ENCODE measurements around the gene SDHAF1. TPM values are rescaled to one million over a fixed set of nuclear protein-coding genes. Genes with fewer than 3 reads are reported as not detected.
"Not testable (repeated sequence)": the region's sequence is repeated elsewhere in the genome, so short reads cannot be mapped to it uniquely, and the experiment has no call there.

Gene SDHAF1
- total RNA-seq, 1 donor from 2014 or later = 4.6 TPM

DNA sequence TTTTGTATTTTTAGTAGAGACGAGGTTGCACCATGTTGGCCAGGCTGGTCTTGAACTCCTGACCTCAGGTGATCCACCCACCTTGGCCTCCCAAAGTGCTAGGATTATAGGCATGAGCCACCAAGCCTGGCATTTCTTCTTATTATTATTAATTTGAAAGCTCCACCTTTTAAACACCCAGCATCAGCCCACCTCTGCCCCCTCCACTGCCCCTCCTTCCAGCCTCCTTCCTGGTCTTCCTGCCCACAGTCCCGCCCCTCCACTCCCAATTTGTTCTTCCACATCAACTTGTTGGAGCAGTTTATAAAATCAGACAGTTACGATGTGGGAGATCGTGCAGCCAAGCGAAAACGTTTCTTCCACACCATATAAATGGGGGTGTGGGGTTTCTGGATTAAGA lies 45.5 kb downstream of the SDHAF1 start:
- H3K9me3 Mint-ChIP-seq = no peaks in the 10 kb centered on the region
- no peaks in the 10 kb centered on the region for H3K9me3 ChIP-seq (ENCODE audit: low read depth)
- H3K4me2 ChIP-seq = no peak overlapping the region
- peaks cover 2% of the 10 kb centered on the region for H3K27me3 Mint-ChIP-seq (ENCODE audit: insufficient read depth, low read depth)
- TF ChIP-seq, protein P1, sequence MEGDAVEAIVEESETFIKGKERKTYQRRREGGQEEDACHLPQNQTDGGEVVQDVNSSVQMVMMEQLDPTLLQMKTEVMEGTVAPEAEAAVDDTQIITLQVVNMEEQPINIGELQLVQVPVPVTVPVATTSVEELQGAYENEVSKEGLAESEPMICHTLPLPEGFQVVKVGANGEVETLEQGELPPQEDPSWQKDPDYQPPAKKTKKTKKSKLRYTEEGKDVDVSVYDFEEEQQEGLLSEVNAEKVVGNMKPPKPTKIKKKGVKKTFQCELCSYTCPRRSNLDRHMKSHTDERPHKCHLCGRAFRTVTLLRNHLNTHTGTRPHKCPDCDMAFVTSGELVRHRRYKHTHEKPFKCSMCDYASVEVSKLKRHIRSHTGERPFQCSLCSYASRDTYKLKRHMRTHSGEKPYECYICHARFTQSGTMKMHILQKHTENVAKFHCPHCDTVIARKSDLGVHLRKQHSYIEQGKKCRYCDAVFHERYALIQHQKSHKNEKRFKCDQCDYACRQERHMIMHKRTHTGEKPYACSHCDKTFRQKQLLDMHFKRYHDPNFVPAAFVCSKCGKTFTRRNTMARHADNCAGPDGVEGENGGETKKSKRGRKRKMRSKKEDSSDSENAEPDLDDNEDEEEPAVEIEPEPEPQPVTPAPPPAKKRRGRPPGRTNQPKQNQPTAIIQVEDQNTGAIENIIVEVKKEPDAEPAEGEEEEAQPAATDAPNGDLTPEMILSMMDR (IDR thresholded peaks at IDR 0.05) = no peak
- TF ChIP-seq EZH2phosphoT487 (IDR thresholded peaks at IDR 0.05) (no peak), EZH2 (IDR thresholded peaks at IDR 0.05) (no peak)
- no peak overlapping the region for H3K4me3 ChIP-seq
- H3K36me3 ChIP-seq = no peaks in the 10 kb centered on the region
- H3K4me1 ChIP-seq = no peaks in the 10 kb centered on the region
- H3K27ac Mint-ChIP-seq = no peak overlapping the region
- no peak overlapping the region for H3K27ac ChIP-seq
- no peak for DNase-seq (ENCODE audit: low spot score)
- no peak overlapping the region for H2AFZ ChIP-seq (replicated peaks)
- H3F3A ChIP-seq (ENCODE audit: low read depth) = no peaks in the 10 kb centered on the region
- H3K4me1 Mint-ChIP-seq = peaks cover 12% of the 10 kb centered on the region
- H3K27me3 ChIP-seq = no peaks in the 10 kb centered on the region
- no peak overlapping the region for H3K4me3 Mint-ChIP-seq
- H3K79me2 ChIP-seq (ENCODE audit: low read depth) = no peaks in the 10 kb centered on the region
- no peaks in the 10 kb centered on the region for H4K20me1 ChIP-seq (ENCODE audit: low read depth)
- peaks cover 5% of the 10 kb centered on the region for H3K36me3 Mint-ChIP-seq
- no peak overlapping the region for H3K9ac ChIP-seq

DNA sequence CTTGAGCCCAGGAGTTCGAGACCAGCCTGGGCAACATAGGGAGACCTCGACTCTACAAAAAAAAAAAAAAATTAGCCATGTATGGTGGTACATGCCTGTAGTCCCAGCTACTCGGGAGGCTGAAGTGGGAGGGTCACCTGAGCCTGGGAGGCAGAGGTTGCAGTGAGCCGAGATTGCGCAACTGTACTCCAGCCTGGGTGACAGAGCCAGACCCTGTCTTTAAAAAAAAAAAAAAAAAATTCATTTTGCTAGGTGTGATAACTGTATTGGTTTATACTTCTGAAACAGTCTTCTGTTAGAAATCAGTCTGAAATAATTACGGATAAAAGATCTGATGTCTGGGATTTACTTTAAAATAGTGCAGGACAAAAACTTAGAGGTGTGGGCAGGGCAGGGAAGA lies 46.1 kb downstream of the SDHAF1 start:
- Mint-ChIP-seq H3K4me3 (peak overlapping the region; percentile 14), H3K4me1 (peaks cover 12% of the 10 kb centered on the region)
- DNase-seq (ENCODE audit: low spot score) = not testable (repeated sequence)

DNA sequence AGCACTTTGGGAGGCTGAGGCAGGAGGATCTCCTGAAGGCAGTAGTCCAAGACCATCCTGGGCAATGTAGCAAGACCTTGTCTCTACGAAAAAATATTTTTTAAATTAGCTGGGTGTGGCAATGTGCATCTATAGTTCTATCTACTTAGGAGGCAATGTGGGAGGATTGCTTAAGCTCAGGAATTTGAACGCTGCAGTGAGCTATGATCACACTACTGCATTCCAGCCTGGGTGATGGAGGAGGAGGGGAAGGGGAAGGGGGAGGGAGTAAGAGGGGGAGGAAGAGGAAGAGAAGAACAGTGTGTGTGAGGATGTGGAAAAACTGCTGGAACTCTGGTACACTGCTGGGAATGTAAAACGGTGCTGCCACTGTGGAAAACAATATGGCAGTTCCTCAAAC lies 46.8 kb downstream of the SDHAF1 start:
- H2AFZ ChIP-seq (replicated peaks) = no peak overlapping the region
- no peaks in the 10 kb centered on the region for H3K9me3 ChIP-seq (ENCODE audit: low read depth)
- Mint-ChIP-seq H3K4me3 (no peak overlapping the region), H3K36me3 (peaks cover 9% of the 10 kb centered on the region), H3K4me1 (peaks cover 12% of the 10 kb centered on the region), H3K27ac (no peak overlapping the region), H3K27me3 (ENCODE audit: insufficient read depth, low read depth) (peaks cover 2% of the 10 kb centered on the region), H3K9me3 (no peaks in the 10 kb centered on the region)
- H3K79me2 ChIP-seq (ENCODE audit: low read depth) = no peaks in the 10 kb centered on the region
- no peaks in the 10 kb centered on the region for H4K20me1 ChIP-seq (ENCODE audit: low read depth)
- no peaks in the 10 kb centered on the region for H3F3A ChIP-seq (ENCODE audit: low read depth)
- no peaks in the 10 kb centered on the region for H3K4me1 ChIP-seq
- no peaks in the 10 kb centered on the region for H3K36me3 ChIP-seq
- no peak for TF ChIP-seq EZH2 (IDR thresholded peaks at IDR 0.05)
- no peak for TF ChIP-seq EZH2phosphoT487 (IDR thresholded peaks at IDR 0.05)
- TF ChIP-seq, protein P1 (IDR thresholded peaks at IDR 0.05) = no peak
- no peak overlapping the region for H3K9ac ChIP-seq
- no peak overlapping the region for H3K4me3 ChIP-seq
- H3K27ac ChIP-seq = no peak overlapping the region
- H3K27me3 ChIP-seq = no peaks in the 10 kb centered on the region
- H3K4me2 ChIP-seq = no peak overlapping the region
- DNase-seq (ENCODE audit: low spot score) = peak; percentile 19

More for the DNA sequence above, 46.1 kb downstream of the SDHAF1 start:
- not testable (repeated sequence) for H3K79me2 ChIP-seq (ENCODE audit: low read depth); H3K4me2 ChIP-seq; H3K27me3 Mint-ChIP-seq (ENCODE audit: insufficient read depth, low read depth); H3K9me3 Mint-ChIP-seq; H3F3A ChIP-seq (ENCODE audit: low read depth); H3K36me3 ChIP-seq; H3K9me3 ChIP-seq (ENCODE audit: low read depth); H3K36me3 Mint-ChIP-seq; H4K20me1 ChIP-seq (ENCODE audit: low read depth); H3K27me3 ChIP-seq; H3K9ac ChIP-seq; H3K27ac ChIP-seq; H3K4me3 ChIP-seq; H3K4me1 ChIP-seq; H2AFZ ChIP-seq (replicated peaks)
- peak overlapping the region; percentile 89 for H3K27ac Mint-ChIP-seq

DNA sequence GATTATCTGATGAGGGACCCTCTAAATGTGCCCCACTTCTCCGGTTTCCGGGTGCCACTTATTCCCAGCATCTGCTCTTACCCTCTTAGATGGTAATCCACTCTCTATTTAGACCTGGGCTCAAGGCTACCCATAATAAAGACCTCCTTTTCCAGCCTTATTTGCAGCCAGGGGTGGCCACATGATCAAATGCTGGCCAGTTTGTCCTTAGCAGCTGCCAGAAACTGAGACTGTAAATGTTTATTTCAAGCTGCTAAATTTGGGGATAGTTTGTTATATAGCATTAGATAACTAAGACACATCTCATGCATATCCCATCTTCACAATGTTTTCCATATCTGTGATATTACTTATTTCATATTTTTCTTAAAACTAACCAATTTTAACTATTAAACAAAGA lies 49.0 kb downstream of the SDHAF1 start:
- Mint-ChIP-seq H3K4me3 (no peak overlapping the region), H3K9me3 (no peaks in the 10 kb centered on the region), H3K4me1 (peaks cover 12% of the 10 kb centered on the region), H3K36me3 (peaks cover 10% of the 10 kb centered on the region), H3K27me3 (ENCODE audit: insufficient read depth, low read depth) (no peaks in the 10 kb centered on the region), H3K27ac (no peak overlapping the region)
- no peak overlapping the region for H3K9ac ChIP-seq
- no peak overlapping the region for H2AFZ ChIP-seq (replicated peaks)
- no peak for TF ChIP-seq EZH2 (IDR thresholded peaks at IDR 0.05)
- TF ChIP-seq EZH2phosphoT487 (IDR thresholded peaks at IDR 0.05) = no peak
- TF ChIP-seq, protein P1 (IDR thresholded peaks at IDR 0.05) = no peak
- DNase-seq (ENCODE audit: low spot score) = no peak
- H4K20me1 ChIP-seq (ENCODE audit: low read depth) = no peaks in the 10 kb centered on the region
- H3K79me2 ChIP-seq (ENCODE audit: low read depth) = no peaks in the 10 kb centered on the region
- H3K4me3 ChIP-seq = no peak overlapping the region
- H3K4me1 ChIP-seq = no peaks in the 10 kb centered on the region
- no peaks in the 10 kb centered on the region for H3K36me3 ChIP-seq
- no peaks in the 10 kb centered on the region for H3F3A ChIP-seq (ENCODE audit: low read depth)
- no peak overlapping the region for H3K4me2 ChIP-seq
- H3K27ac ChIP-seq = no peak overlapping the region
- no peaks in the 10 kb centered on the region for H3K27me3 ChIP-seq
- no peaks in the 10 kb centered on the region for H3K9me3 ChIP-seq (ENCODE audit: low read depth)

Small RNA genes within 50 kb of the gene (small RNA-seq; reads per million reads assigned to genes)
- gene AF038458.1 = not detected

Other genes starting within 250 kb of the SDHAF1 start
- gene U2AF1L4, start 249.8 kb upstream of the SDHAF1 start, total RNA-seq (ENCODE audit: low replicate concordance) = 17.2 and 27.9 TPM in 2 replicates
- gene PSENEN, start 249.5 kb upstream of the SDHAF1 start, total RNA-seq (ENCODE audit: low replicate concordance) = 10.9 and 29.6 TPM in 2 replicates
- 11.4 and 12.4 TPM in 2 replicates for gene LIN37, start 246.6 kb upstream of the SDHAF1 start, total RNA-seq (ENCODE audit: low replicate concordance)
- not detected in 2 replicates for gene HSPB6, start 238.2 kb upstream of the SDHAF1 start, total RNA-seq (ENCODE audit: low replicate concordance)
- gene PROSER3, start 237.0 kb upstream of the SDHAF1 start, total RNA-seq (ENCODE audit: low replicate concordance) = 7.1 and 13.4 TPM in 2 replicates
- gene ARHGAP33, start 219.6 kb upstream of the SDHAF1 start, total RNA-seq (ENCODE audit: low replicate concordance) = 6.5 and 15.1 TPM in 2 replicates
- not detected in 2 replicates for gene PRODH2, start 182.3 kb upstream of the SDHAF1 start, total RNA-seq (ENCODE audit: low replicate concordance)
- 0.40 and 0.62 TPM in 2 replicates for gene NPHS1, start 142.7 kb upstream of the SDHAF1 start, total RNA-seq (ENCODE audit: low replicate concordance)
- 2.4 and 5.5 TPM in 2 replicates for gene KIRREL2, start 138.3 kb upstream of the SDHAF1 start, total RNA-seq (ENCODE audit: low replicate concordance)
- 89.5 and 191 TPM in 2 replicates for gene APLP1, start 126.6 kb upstream of the SDHAF1 start, total RNA-seq (ENCODE audit: low replicate concordance)
- gene NFKBID, start 94.6 kb upstream of the SDHAF1 start, total RNA-seq (ENCODE audit: low replicate concordance) = 1.3 and 4.7 TPM in 2 replicates
- gene HCST, start 92.7 kb upstream of the SDHAF1 start, total RNA-seq (ENCODE audit: low replicate concordance) = not detected in 2 replicates
- not detected in 2 replicates for gene TYROBP, start 86.9 kb upstream of the SDHAF1 start, total RNA-seq (ENCODE audit: low replicate concordance)
- gene LRFN3, start 58.8 kb upstream of the SDHAF1 start, total RNA-seq (ENCODE audit: low replicate concordance) = 2.3 and 9.5 TPM in 2 replicates
- 2.3 and 10.9 TPM in 2 replicates for gene SYNE4, start 13.6 kb downstream of the SDHAF1 start, total RNA-seq (ENCODE audit: low replicate concordance)
- 16.3 and 22.5 TPM in 2 replicates for gene ALKBH6, start 19.0 kb downstream of the SDHAF1 start, total RNA-seq (ENCODE audit: low replicate concordance)
- 8.2 and 17.7 TPM in 2 replicates for gene CLIP3, start 37.7 kb downstream of the SDHAF1 start, total RNA-seq (ENCODE audit: low replicate concordance)
- gene THAP8, start 59.1 kb downstream of the SDHAF1 start, total RNA-seq (ENCODE audit: low replicate concordance) = 6.7 and 9.5 TPM in 2 replicates
- gene WDR62, start 59.7 kb downstream of the SDHAF1 start, total RNA-seq (ENCODE audit: low replicate concordance) = 12.0 and 22.4 TPM in 2 replicates
- gene OVOL3, start 116.0 kb downstream of the SDHAF1 start, total RNA-seq (ENCODE audit: low replicate concordance) = not detected in 2 replicates
- gene POLR2I, start 119.7 kb downstream of the SDHAF1 start, total RNA-seq (ENCODE audit: low replicate concordance) = 44.0 and 67.1 TPM in 2 replicates
- 166 and 250 TPM in 2 replicates for gene TBCB, start 120.3 kb downstream of the SDHAF1 start, total RNA-seq (ENCODE audit: low replicate concordance)
- 146 and 258 TPM in 2 replicates for gene CAPNS1, start 144.9 kb downstream of the SDHAF1 start, total RNA-seq (ENCODE audit: low replicate concordance)
- gene COX7A1, start 157.3 kb downstream of the SDHAF1 start, total RNA-seq (ENCODE audit: low replicate concordance) = not detected in 2 replicates
- gene ZNF565, start 219.5 kb downstream of the SDHAF1 start, total RNA-seq (ENCODE audit: low replicate concordance) = 3.1 and 6.2 TPM in 2 replicates
- gene ZNF146, start 219.9 kb downstream of the SDHAF1 start, total RNA-seq (ENCODE audit: low replicate concordance) = 167 and 282 TPM in 2 replicates

Data from neural progenitor cell (in vitro differentiated cells).